ENCODE measurements around the gene CLCA2.

DNA sequence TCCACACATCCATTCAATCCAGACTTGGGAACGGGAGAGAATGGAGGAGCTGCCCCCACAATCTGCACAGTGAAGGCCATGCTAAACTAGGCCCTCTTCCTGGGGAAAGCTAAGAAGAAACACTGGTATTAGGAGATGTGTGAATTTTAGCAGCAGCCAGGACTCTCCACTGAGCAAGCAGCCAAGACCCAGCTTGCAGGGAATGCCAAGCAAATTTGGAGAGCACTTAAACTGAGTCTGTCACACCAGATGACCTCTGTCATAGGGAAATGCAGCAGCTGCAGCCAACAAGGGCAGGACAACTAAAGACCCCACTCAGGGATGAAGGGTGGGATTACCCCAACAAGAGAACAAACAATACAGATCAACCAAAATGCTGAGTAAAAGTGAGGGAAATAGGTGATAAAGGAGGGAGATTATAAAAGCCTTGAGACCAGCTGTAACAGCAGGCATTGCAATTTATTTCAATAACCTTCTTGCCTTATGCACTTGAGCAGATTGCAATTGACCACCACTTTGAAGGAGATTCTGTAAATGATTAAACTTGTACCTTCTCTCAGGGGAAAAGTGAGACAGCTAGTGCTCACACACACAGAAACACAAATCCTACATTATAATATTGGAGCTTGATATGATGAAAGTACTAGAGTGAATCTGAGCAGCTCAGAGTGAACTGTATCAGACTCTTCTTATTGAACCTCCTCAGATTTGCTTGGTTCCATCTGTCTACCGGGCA is 42.3 kb downstream of the CLCA2 start:
- TF ChIP-seq, protein P1, sequence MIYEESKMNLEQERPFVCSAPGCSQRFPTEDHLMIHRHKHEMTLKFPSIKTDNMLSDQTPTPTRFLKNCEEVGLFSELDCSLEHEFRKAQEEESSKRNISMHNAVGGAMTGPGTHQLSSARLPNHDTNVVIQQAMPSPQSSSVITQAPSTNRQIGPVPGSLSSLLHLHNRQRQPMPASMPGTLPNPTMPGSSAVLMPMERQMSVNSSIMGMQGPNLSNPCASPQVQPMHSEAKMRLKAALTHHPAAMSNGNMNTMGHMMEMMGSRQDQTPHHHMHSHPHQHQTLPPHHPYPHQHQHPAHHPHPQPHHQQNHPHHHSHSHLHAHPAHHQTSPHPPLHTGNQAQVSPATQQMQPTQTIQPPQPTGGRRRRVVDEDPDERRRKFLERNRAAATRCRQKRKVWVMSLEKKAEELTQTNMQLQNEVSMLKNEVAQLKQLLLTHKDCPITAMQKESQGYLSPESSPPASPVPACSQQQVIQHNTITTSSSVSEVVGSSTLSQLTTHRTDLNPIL (CRISPR knock-in tag; IDR thresholded peaks at IDR 0.05; ENCODE audit: low read depth) = no peak
- TF ChIP-seq ARNTL (CRISPR knock-in tag; IDR thresholded peaks at IDR 0.05; ENCODE audit: borderline replicate concordance, low read depth) = no peak
- TF ChIP-seq CSDC2 (CRISPR knock-in tag; IDR thresholded peaks at IDR 0.05) = no peak
- TF ChIP-seq, protein P2, sequence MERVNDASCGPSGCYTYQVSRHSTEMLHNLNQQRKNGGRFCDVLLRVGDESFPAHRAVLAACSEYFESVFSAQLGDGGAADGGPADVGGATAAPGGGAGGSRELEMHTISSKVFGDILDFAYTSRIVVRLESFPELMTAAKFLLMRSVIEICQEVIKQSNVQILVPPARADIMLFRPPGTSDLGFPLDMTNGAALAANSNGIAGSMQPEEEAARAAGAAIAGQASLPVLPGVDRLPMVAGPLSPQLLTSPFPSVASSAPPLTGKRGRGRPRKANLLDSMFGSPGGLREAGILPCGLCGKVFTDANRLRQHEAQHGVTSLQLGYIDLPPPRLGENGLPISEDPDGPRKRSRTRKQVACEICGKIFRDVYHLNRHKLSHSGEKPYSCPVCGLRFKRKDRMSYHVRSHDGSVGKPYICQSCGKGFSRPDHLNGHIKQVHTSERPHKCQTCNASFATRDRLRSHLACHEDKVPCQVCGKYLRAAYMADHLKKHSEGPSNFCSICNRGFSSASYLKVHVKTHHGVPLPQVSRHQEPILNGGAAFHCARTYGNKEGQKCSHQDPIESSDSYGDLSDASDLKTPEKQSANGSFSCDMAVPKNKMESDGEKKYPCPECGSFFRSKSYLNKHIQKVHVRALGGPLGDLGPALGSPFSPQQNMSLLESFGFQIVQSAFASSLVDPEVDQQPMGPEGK (CRISPR knock-in tag; IDR thresholded peaks at IDR 0.05; ENCODE audit: borderline replicate concordance) = no peak
- no peak for TF ChIP-seq RARB (CRISPR knock-in tag; IDR thresholded peaks at IDR 0.05)
- no peak for TF ChIP-seq PPARA (CRISPR knock-in tag; IDR thresholded peaks at IDR 0.05; ENCODE audit: borderline replicate concordance)
- TF ChIP-seq ZNF70 (CRISPR knock-in tag; IDR thresholded peaks at IDR 0.05) = no peak
- no peak for TF ChIP-seq BACH2 (CRISPR knock-in tag; IDR thresholded peaks at IDR 0.05; ENCODE audit: borderline replicate concordance)
- TF ChIP-seq GLIS3 (CRISPR knock-in tag; IDR thresholded peaks at IDR 0.05) = no peak

Data from SK-N-SH treated with all-trans-retinoic acid at 6 μM for 48 hours (cell line).